Activated T-helper 2 cell treated with anti-CD3 and anti-CD28 coated beads, Interferon-gamma antibody, Interleukin-2, Interleukin-4, amounts not matched to agents 10 μg/mL and 5 μg/mL and 100 μg/mL, durations not matched to agents 14 hours and 24 hours and 36 hours (primary cell): ENCODE measurements around the gene STYXL1. TPM values are rescaled to one million over a fixed set of nuclear protein-coding genes. Genes with fewer than 3 reads are reported as not detected.
"Not testable (repeated sequence)": the region's sequence is repeated elsewhere in the genome, so short reads cannot be mapped to it uniquely, and the experiment has no call there.

ENCODE experiments used
- DNase-seq: peaks from one replicate; pipeline ENCODE4 v3.0.0; 2021; ENCODE audit warnings: low spot score
- H3K27ac Mint-ChIP-seq: one replicate; pipeline ENCODE4 v1.8.0; 2021; ENCODE audit warnings: mixed read lengths
- H3K27me3 Mint-ChIP-seq: one replicate; pipeline ENCODE4 v1.8.0; 2021; ENCODE audit warnings: low read depth, mixed read lengths
- H3K36me3 Mint-ChIP-seq: one replicate; pipeline ENCODE4 v1.8.0; 2021; ENCODE audit warnings: low read depth, mixed read lengths
- H3K4me1 Mint-ChIP-seq: one replicate; pipeline ENCODE4 v1.8.0; 2021; ENCODE audit warnings: low read depth, mixed read lengths
- H3K4me3 Mint-ChIP-seq: one replicate; pipeline ENCODE4 v1.8.0; 2021; ENCODE audit warnings: low read depth, mild to moderate bottlenecking, moderate library complexity, mixed read lengths
- H3K9me3 Mint-ChIP-seq: one replicate; pipeline ENCODE4 v1.8.0; 2021; ENCODE audit warnings: mixed read lengths
- intact Hi-C: fragments of 100-400 bp; cut with micrococcal nuclease; formaldehyde crosslinking; loops from one replicate; pipeline ENCODE4 v1.15.1; 2023
- total RNA-seq: library from RNA; stranded (reverse); gene quantifications from 2 replicates; pipeline ENCODE4 v1.2.3, GENCODE V29; 2022

STYXL1 gene
- total RNA-seq, 1 donor from 2014 or later, result 36.1 TPM

GRCh38 chr7:76008156-76008687 is 39.6 kb downstream of the STYXL1 start:
- no peaks in the 10 kb centered on the region for H3K9me3 Mint-ChIP-seq
- intact Hi-C loops, result loop anchor here (2.0 to 5.0 kb wide), 4 partner anchors 39 to 413 kb away; partner anchors contain the start of genes MDH2, POR and STYXL1
- H3K4me3 Mint-ChIP-seq, result peak overlapping the region; percentile 20
- H3K36me3 Mint-ChIP-seq, result peaks cover 40% of the 10 kb centered on the region
- DNase-seq, result no peak
- peaks cover 36% of the 10 kb centered on the region for H3K4me1 Mint-ChIP-seq
- peak overlapping the region; percentile 91 for H3K27ac Mint-ChIP-seq
- H3K27me3 Mint-ChIP-seq, result no peaks in the 10 kb centered on the region

- H3K36me3 Mint-ChIP-seq, result peaks cover 32% of the 10 kb centered on the region
- H3K4me3 Mint-ChIP-seq, H3K9me3 Mint-ChIP-seq, DNase-seq, H3K27me3 Mint-ChIP-seq, H3K27ac Mint-ChIP-seq: not testable (repeated sequence)
- peaks cover 22% of the 10 kb centered on the region for H3K4me1 Mint-ChIP-seq
- intact Hi-C loops, result loop anchor here (5.0 kb wide), 1 partner anchor 42 kb away; the partner anchor contains the start of genes MDH2 and STYXL1
These were observed 42.8 kb downstream of the STYXL1 start for GRCh38 chr7:76005004-76005403.

GRCh38 chr7:76003351-76003750 is 44.4 kb downstream of the STYXL1 start:
- peaks cover 11% of the 10 kb centered on the region for H3K4me1 Mint-ChIP-seq
- H3K27ac Mint-ChIP-seq, result no peak overlapping the region
- no peak for DNase-seq
- H3K36me3 Mint-ChIP-seq, result peaks cover 42% of the 10 kb centered on the region
- intact Hi-C loops, result no loop called here
- no peaks in the 10 kb centered on the region for H3K9me3 Mint-ChIP-seq
- H3K27me3 Mint-ChIP-seq, result no peaks in the 10 kb centered on the region
- no peak overlapping the region for H3K4me3 Mint-ChIP-seq

- H3K27me3 Mint-ChIP-seq, result no peaks in the 10 kb centered on the region
- no peak overlapping the region for H3K27ac Mint-ChIP-seq
- peaks cover 40% of the 10 kb centered on the region for H3K36me3 Mint-ChIP-seq
- intact Hi-C loops, result no loop called here
- no peak overlapping the region for H3K4me3 Mint-ChIP-seq
- no peak for DNase-seq
- no peaks in the 10 kb centered on the region for H3K9me3 Mint-ChIP-seq
- H3K4me1 Mint-ChIP-seq, result peaks cover 8% of the 10 kb centered on the region
These were observed 45.0 kb downstream of the STYXL1 start for GRCh38 chr7:76002822-76003221.

- Mint-ChIP-seq H3K4me3 (no peak overlapping the region), H3K4me1 (peaks cover 11% of the 10 kb centered on the region), H3K27me3 (no peaks in the 10 kb centered on the region), H3K27ac (no peak overlapping the region), H3K36me3 (peaks cover 46% of the 10 kb centered on the region), H3K9me3 (no peaks in the 10 kb centered on the region)
- no peak for DNase-seq
- intact Hi-C loops, result no loop called here
These were observed 45.7 kb downstream of the STYXL1 start for GRCh38 chr7:76002139-76002538.

- intact Hi-C loops, result no loop called here
These were observed 47.2 kb downstream of the STYXL1 start for GRCh38 chr7:76000566-76000965.

GRCh38 chr7:75998038-75998437 is 49.8 kb downstream of the STYXL1 start:
- no peak for DNase-seq
- Mint-ChIP-seq H3K27me3 (no peaks in the 10 kb centered on the region), H3K27ac (no peak overlapping the region), H3K4me3 (no peak overlapping the region), H3K4me1 (peaks cover 24% of the 10 kb centered on the region), H3K9me3 (no peaks in the 10 kb centered on the region), H3K36me3 (peaks cover 48% of the 10 kb centered on the region)
- intact Hi-C loops, result no loop called here

More at GRCh38 chr7:76000566-76000965, 47.2 kb downstream of the STYXL1 start:
- no peaks in the 10 kb centered on the region for H3K27me3 Mint-ChIP-seq
- H3K9me3 Mint-ChIP-seq, result no peaks in the 10 kb centered on the region
- DNase-seq, result no peak
- H3K4me3 Mint-ChIP-seq, result no peak overlapping the region
- H3K36me3 Mint-ChIP-seq, result peaks cover 59% of the 10 kb centered on the region
- no peak overlapping the region for H3K27ac Mint-ChIP-seq
- H3K4me1 Mint-ChIP-seq, result peaks cover 20% of the 10 kb centered on the region

- H3K4me1 Mint-ChIP-seq, result peaks cover 24% of the 10 kb centered on the region
- no peak overlapping the region for H3K27ac Mint-ChIP-seq
- H3K36me3 Mint-ChIP-seq, result peaks cover 39% of the 10 kb centered on the region
- no peak overlapping the region for H3K4me3 Mint-ChIP-seq
- H3K9me3 Mint-ChIP-seq, result no peaks in the 10 kb centered on the region
- no peak for DNase-seq
- intact Hi-C loops, result no loop called here
- no peaks in the 10 kb centered on the region for H3K27me3 Mint-ChIP-seq
These were observed 51.3 kb downstream of the STYXL1 start for GRCh38 chr7:75996476-75996875.

- H3K4me1 Mint-ChIP-seq, result peaks cover 24% of the 10 kb centered on the region
- intact Hi-C loops, result no loop called here
- H3K27me3 Mint-ChIP-seq, result no peaks in the 10 kb centered on the region
- no peak overlapping the region for H3K27ac Mint-ChIP-seq
- peaks cover 35% of the 10 kb centered on the region for H3K36me3 Mint-ChIP-seq
- H3K9me3 Mint-ChIP-seq, result no peaks in the 10 kb centered on the region
- no peak overlapping the region for H3K4me3 Mint-ChIP-seq
- no peak for DNase-seq
These were observed 51.8 kb downstream of the STYXL1 start for GRCh38 chr7:75995996-75996395.

GRCh38 chr7:75995052-75995471 is 52.7 kb downstream of the STYXL1 start:
- H3K36me3 Mint-ChIP-seq, result peaks cover 38% of the 10 kb centered on the region
- H3K9me3 Mint-ChIP-seq, result no peaks in the 10 kb centered on the region
- peak overlapping the region; percentile 76 for H3K4me3 Mint-ChIP-seq
- DNase-seq, result no peak
- peaks cover 27% of the 10 kb centered on the region for H3K4me1 Mint-ChIP-seq
- H3K27ac Mint-ChIP-seq, result no peak overlapping the region
- H3K27me3 Mint-ChIP-seq, result no peaks in the 10 kb centered on the region
- intact Hi-C loops, result no loop called here

GRCh38 chr7:75994388-75995051 is 53.3 kb downstream of the STYXL1 start, which contains the start of gene TMEM120A:
TSS of gene TMEM120A (minus strand) at chr7:75994595. CDS start at chr7:75994570, 25 bp downstream.
- Mint-ChIP-seq H3K27me3 (no peaks in the 10 kb centered on the region), H3K9me3 (no peaks in the 10 kb centered on the region), H3K4me1 (peaks cover 29% of the 10 kb centered on the region), H3K36me3 (peaks cover 41% of the 10 kb centered on the region), H3K4me3 (peak within 1 kb of the TSS; percentile 80), H3K27ac (no peak within 1 kb of the TSS)
- peak; percentile 91 for DNase-seq
- intact Hi-C loops, result loop anchor here (1.0 kb wide), 2 partner anchors 15 to 26 kb away; no protein-coding TSS in a partner anchor

- intact Hi-C loops, result loop anchor here (1.0 kb wide), 2 partner anchors 15 to 26 kb away; no protein-coding TSS in a partner anchor
These were observed 54.0 kb downstream of the STYXL1 start for GRCh38 chr7:75993689-75994387.

More at GRCh38 chr7:75993689-75994387, 54.0 kb downstream of the STYXL1 start:
- no peak for DNase-seq
- Mint-ChIP-seq H3K4me3 (peak overlapping the region; percentile 80), H3K27ac (no peak overlapping the region), H3K36me3 (peaks cover 36% of the 10 kb centered on the region), H3K4me1 (peaks cover 29% of the 10 kb centered on the region), H3K27me3 (no peaks in the 10 kb centered on the region), H3K9me3 (no peaks in the 10 kb centered on the region)
